Prostate gland (tissue), 2 donors: ENCODE results near the gene TRIO.

Source experiments
- POLR2AphosphoS5 ChIP-seq: sonication (generic); formaldehyde crosslinking; IDR thresholded peaks from one replicate; pipeline ENCODE4 v1.6.1; 2017; ENCODE audit warnings: antibody characterized with exemption
- TF ChIP-seq, protein P1 (sequence below), 4 experiments: fragments of 200-600 bp in 2 of 4; fragments of 450-650 bp in 2 of 4; sonication (generic) in 2 of 4; IDR thresholded peaks; 1 replicate in 3 of 4; 2 replicates in 1 of 4; pipeline ENCODE4 v1.5.1; 2016 to 2019; ENCODE audit warnings: antibody characterized with exemption in 4 of 4, mild to moderate bottlenecking in 2 of 4, moderate library complexity in 2 of 4

DNA sequence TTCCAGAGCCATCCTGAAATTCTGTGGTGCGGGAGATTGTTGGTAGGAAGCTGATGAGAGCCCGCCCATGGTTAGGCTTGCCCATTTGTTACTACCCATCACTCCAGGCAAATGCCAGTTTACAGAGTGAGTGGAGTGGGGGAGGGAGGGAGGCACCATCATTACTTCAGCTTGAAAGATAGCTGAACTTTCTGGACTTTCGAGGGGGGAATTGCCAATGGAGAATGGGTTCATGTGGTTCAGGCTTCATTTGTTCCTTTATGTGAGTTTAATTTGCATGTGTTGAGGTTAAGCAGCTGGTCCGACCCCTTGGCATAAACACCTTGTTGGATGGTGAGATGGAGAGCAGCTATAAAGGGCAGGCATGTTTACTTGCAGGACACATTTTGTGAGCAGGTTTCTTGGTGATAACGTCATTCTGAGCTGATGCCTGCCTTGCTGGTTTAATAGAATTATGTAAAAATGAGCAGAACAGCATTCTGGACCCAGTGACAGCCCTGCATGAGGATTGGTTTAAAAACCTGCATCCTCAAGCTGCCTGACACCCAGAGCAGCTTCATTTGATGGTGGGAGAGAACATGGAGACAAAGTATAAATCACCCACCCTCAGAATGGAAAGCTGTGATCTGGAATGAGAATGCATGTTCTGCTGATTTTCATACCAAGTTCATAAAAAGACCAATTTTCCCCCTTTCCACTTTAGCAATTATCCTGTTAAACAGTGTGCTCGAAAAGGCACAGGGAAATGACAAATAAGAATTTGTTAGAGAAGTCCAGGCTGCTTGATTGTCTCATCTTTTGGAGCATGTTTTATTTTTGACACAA is 106.3 kb downstream of the TRIO start:
- TF ChIP-seq, protein P1, sequence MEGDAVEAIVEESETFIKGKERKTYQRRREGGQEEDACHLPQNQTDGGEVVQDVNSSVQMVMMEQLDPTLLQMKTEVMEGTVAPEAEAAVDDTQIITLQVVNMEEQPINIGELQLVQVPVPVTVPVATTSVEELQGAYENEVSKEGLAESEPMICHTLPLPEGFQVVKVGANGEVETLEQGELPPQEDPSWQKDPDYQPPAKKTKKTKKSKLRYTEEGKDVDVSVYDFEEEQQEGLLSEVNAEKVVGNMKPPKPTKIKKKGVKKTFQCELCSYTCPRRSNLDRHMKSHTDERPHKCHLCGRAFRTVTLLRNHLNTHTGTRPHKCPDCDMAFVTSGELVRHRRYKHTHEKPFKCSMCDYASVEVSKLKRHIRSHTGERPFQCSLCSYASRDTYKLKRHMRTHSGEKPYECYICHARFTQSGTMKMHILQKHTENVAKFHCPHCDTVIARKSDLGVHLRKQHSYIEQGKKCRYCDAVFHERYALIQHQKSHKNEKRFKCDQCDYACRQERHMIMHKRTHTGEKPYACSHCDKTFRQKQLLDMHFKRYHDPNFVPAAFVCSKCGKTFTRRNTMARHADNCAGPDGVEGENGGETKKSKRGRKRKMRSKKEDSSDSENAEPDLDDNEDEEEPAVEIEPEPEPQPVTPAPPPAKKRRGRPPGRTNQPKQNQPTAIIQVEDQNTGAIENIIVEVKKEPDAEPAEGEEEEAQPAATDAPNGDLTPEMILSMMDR (IDR thresholded peaks at IDR 0.05): no peak
- no peak for TF ChIP-seq POLR2AphosphoS5
